WERI-Rb-1 (cell line): Measurements from ENCODE around the gene SPTAN1.

Experiments
- DNase-seq: peaks from one replicate; pipeline ENCODE4 v3.0.0-alpha.2; 2020
- H3K27ac ChIP-seq: fragments of 250-450 bp; sonication (Bioruptor Pico); 2 replicates; pipeline ENCODE4 v1.5.1; 2020; ENCODE audit warnings: mild to moderate bottlenecking, moderate library complexity
- H3K27me3 ChIP-seq: fragments of 250-450 bp; sonication (Bioruptor Pico); 2 replicates; pipeline ENCODE4 v1.5.1; 2021; ENCODE audit warnings: mild to moderate bottlenecking, low read depth, moderate library complexity; ENCODE audit not compliant: insufficient read depth, severe bottlenecking
- H3K36me3 ChIP-seq: fragments of 250-450 bp; sonication (Bioruptor Pico); 2 replicates; pipeline ENCODE4 v1.5.1; 2020; ENCODE audit warnings: mild to moderate bottlenecking, moderate library complexity
- H3K4me3 ChIP-seq: 2 replicates; pipeline ENCODE4 v1.5.1; 2011; ENCODE audit warnings: low read depth, mild to moderate bottlenecking, control low read depth, low read length
- H3K9me3 ChIP-seq: fragments of 250-450 bp; sonication (Bioruptor Pico); 2 replicates; pipeline ENCODE4 v1.5.1; 2021; ENCODE audit warnings: mild to moderate bottlenecking, moderate library complexity; ENCODE audit not compliant: severe bottlenecking
- CTCF ChIP-seq: IDR thresholded peaks from 2 replicates; pipeline ENCODE4 v1.5.1; 2011; ENCODE audit warnings: low read depth, mild to moderate bottlenecking, control low read depth, inconsistent platforms, low read length

SPTAN1 gene

GRCh38 chr9:128615571-128615970 is 63.2 kb downstream of the SPTAN1 start:
- no peak for DNase-seq
- H3K36me3 ChIP-seq: peaks cover 100% of the 10 kb centered on the region
- no peaks in the 10 kb centered on the region for H3K9me3 ChIP-seq
- no peaks in the 10 kb centered on the region for H3K27me3 ChIP-seq
- H3K27ac ChIP-seq: no peak overlapping the region
- H3K4me3 ChIP-seq: no peak overlapping the region
- TF ChIP-seq CTCF: no peak

DNA sequence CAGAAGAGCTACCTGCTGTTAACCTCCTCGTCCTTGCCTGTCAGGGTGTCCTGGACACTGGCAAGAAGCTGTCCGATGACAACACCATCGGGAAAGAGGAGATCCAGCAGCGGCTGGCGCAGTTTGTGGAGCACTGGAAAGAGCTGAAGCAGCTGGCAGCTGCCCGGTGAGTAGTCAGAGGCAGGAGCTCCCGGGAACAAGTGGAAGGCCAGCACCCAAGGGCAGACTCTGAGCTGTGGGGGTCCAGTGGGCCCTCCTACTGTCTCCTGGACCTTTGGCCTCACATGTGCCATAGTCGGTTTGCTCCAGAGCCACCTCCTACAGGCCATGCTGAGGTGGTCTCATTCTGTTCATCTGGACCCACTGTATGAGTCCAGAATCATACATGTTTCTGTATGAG is 65.6 kb downstream of the SPTAN1 start:
- TF ChIP-seq CTCF: no peak
- DNase-seq: no peak
- no peak overlapping the region for H3K4me3 ChIP-seq
- peaks cover 100% of the 10 kb centered on the region for H3K36me3 ChIP-seq
- H3K9me3 ChIP-seq: no peaks in the 10 kb centered on the region
- no peaks in the 10 kb centered on the region for H3K27me3 ChIP-seq
- H3K27ac ChIP-seq: no peak overlapping the region

GRCh38 chr9:128619127-128619526 is 66.7 kb downstream of the SPTAN1 start:
- H3K36me3 ChIP-seq: peaks cover 98% of the 10 kb centered on the region
- H3K27me3 ChIP-seq: no peaks in the 10 kb centered on the region
- H3K9me3 ChIP-seq: no peaks in the 10 kb centered on the region
- no peak overlapping the region for H3K4me3 ChIP-seq
- DNase-seq: no peak
- no peak overlapping the region for H3K27ac ChIP-seq
- TF ChIP-seq CTCF: no peak

DNA sequence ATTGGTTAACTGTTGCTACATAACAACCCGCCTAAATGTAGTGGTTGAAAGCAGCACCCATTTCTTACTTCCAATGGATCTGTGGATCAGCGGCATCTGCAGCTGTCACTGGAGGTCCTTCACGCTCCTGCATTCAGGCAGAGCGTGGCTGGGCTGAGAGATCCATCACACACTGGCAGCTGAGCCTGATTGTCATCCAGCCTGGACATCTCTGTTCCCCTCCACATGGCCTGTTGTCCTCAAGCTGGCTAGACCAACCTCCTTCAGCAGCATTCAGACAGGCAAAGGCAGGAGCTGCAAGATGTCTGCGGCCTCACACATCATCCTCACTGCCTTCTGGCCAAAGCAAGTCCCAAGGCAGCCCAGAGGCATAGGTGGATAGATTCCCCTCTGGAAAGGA is 67.4 kb downstream of the SPTAN1 start:
- DNase-seq: no peak

DNA sequence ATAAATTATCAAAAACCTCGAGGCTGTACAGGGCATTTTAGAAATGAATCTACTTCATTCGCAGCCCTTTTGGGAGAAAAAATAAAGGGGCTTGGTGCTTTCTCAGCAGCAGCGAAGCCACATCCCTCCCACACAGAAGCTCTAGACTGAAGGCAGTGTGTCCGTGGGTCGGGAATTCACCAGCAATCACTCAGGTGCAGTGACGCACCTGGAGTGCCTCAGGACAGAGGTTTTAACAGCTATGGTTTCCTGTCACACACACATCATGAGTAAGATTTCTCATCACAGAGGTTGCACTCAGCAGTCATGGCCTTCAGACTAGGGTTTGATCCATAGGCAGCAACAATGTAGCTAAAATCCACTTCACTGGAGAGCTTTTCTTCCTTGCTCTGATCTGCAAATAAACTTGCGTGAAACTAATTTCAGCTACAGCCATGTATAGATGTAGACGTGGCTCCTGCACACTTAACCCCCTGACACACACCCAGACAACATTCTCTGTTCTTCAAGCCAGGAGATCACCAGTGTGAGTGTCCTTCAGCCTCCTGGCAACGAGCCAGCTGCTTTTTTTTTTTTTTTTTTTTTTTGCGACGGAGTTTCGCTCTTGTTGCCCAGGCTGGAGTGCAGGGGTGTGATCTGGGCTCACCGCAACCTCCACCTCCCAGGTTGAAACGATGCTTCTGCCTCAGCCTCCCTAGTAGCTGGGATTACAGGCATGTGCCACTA is 69.5 kb downstream of the SPTAN1 start:
- Histone ChIP-seq H3K36me3 (peaks cover 98% of the 10 kb centered on the region), H3K4me3 (no peak overlapping the region), H3K27me3 (no peaks in the 10 kb centered on the region), H3K27ac (no peak overlapping the region), H3K9me3 (no peaks in the 10 kb centered on the region)
- DNase-seq: no peak
- no peak for TF ChIP-seq CTCF

More for the DNA sequence above, 67.4 kb downstream of the SPTAN1 start:
- Histone ChIP-seq H3K9me3 (no peaks in the 10 kb centered on the region), H3K4me3 (no peak overlapping the region), H3K36me3 (peaks cover 98% of the 10 kb centered on the region), H3K27ac (no peak overlapping the region), H3K27me3 (no peaks in the 10 kb centered on the region)
- no peak for TF ChIP-seq CTCF

DNA sequence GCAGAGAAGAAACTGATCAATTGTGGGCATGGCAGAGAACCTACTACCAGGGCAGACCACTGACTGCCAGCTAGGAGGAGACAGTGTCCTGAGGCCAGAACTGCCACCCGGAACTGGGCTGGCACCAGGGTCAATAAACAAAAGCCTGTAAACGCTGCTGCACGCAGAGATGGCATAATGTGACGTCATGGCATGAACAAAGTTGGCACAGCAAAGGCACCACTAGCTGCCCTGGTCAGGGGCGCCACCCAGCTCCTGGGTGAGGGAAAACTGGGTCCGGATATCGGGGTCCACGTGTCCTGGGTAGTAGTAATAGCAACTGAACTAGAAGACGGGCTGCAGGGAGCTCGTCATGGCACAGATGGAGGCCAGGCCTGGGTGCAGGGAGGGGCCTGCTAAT is 72.2 kb downstream of the SPTAN1 start:
- Histone ChIP-seq H3K9me3 (no peaks in the 10 kb centered on the region), H3K27me3 (no peaks in the 10 kb centered on the region), H3K4me3 (no peak overlapping the region), H3K27ac (no peak overlapping the region), H3K36me3 (peaks cover 98% of the 10 kb centered on the region)
- no peak for DNase-seq
- no peak for TF ChIP-seq CTCF
